H9 (cell line): ENCODE measurements around the gene CHST13. TPM values are rescaled to one million over a fixed set of nuclear protein-coding genes. Genes with fewer than 3 reads are reported as not detected.

ENCODE experiments used
- DNase-seq: peaks from one replicate; pipeline ENCODE4 v3.0.0-alpha.2; 2017
- H2AFZ ChIP-seq: one replicate; pipeline ENCODE4 v1.6.1; 2013; ENCODE audit warnings: mild to moderate bottlenecking, low read length, control low read depth, moderate library complexity
- H2AK5ac ChIP-seq: 2 replicates; pipeline ENCODE4 v1.6.1; 2013; ENCODE audit warnings: low read length, control low read depth, mixed read lengths; ENCODE audit not compliant: insufficient read length
- H2BK120ac ChIP-seq: one replicate; pipeline ENCODE4 v1.6.1; 2013; ENCODE audit warnings: low read depth, mild to moderate bottlenecking, low read length, control low read depth, inconsistent platforms; ENCODE audit not compliant: poor library complexity, severe bottlenecking
- H2BK12ac ChIP-seq: 2 replicates; pipeline ENCODE4 v1.6.1; 2013; ENCODE audit warnings: low read length, control low read depth, mixed read lengths, low read depth; ENCODE audit not compliant: insufficient read length
- H2BK15ac ChIP-seq: 2 replicates; pipeline ENCODE4 v1.6.1; 2013; ENCODE audit warnings: low read depth, low read length, control low read depth
- H2BK20ac ChIP-seq: one replicate; pipeline ENCODE4 v1.6.1; 2013; ENCODE audit warnings: low read depth, mild to moderate bottlenecking, low read length, control low read depth, inconsistent platforms; ENCODE audit not compliant: poor library complexity, severe bottlenecking
- H2BK5ac ChIP-seq: 2 replicates; pipeline ENCODE4 v1.6.1; 2013; ENCODE audit warnings: low read length, control low read depth, mixed read lengths; ENCODE audit not compliant: insufficient read length
- H3K14ac ChIP-seq: 2 replicates; pipeline ENCODE4 v1.6.1; 2013; ENCODE audit warnings: low read length, control low read depth; ENCODE audit not compliant: insufficient read depth
- H3K18ac ChIP-seq: 2 replicates; pipeline ENCODE4 v1.6.1; 2013; ENCODE audit warnings: low read depth, mild to moderate bottlenecking, mixed read lengths, low read length, control low read depth; ENCODE audit not compliant: insufficient read length
- H3K23ac ChIP-seq: 2 replicates; pipeline ENCODE4 v1.6.1; 2013; ENCODE audit warnings: low read length, control low read depth, mixed read lengths, low read depth; ENCODE audit not compliant: insufficient read length
- H3K23me2 ChIP-seq: 2 replicates; pipeline ENCODE4 v1.6.1; 2013; ENCODE audit warnings: low read depth, mild to moderate bottlenecking, mixed read lengths, low read length, control low read depth; ENCODE audit not compliant: insufficient read length, poor library complexity, severe bottlenecking
- H3K27ac ChIP-seq: 2 replicates; pipeline ENCODE4 v1.5.1; 2013; ENCODE audit warnings: low read length, control low read depth, mixed read lengths, low read depth; ENCODE audit not compliant: insufficient read length
- H3K27me3 ChIP-seq: 2 replicates; pipeline ENCODE4 v1.6.1; 2013; ENCODE audit warnings: low read length, control low read depth, inconsistent platforms; ENCODE audit not compliant: insufficient read depth
- H3K4ac ChIP-seq: 2 replicates; pipeline ENCODE4 v1.6.1; 2013; ENCODE audit warnings: low read depth, mild to moderate bottlenecking, control low read depth, inconsistent platforms, low read length, moderate library complexity
- H3K4me1 ChIP-seq: 2 replicates; pipeline ENCODE4 v1.6.1; 2013; ENCODE audit warnings: low read length, control low read depth, inconsistent platforms; ENCODE audit not compliant: insufficient read depth
- H3K4me2 ChIP-seq: 2 replicates; pipeline ENCODE4 v1.6.1; 2013; ENCODE audit warnings: low read length, control low read depth, mixed read lengths; ENCODE audit not compliant: insufficient read length, insufficient read depth
- H3K56ac ChIP-seq: 2 replicates; pipeline ENCODE4 v1.6.1; 2013; ENCODE audit warnings: low read depth, mild to moderate bottlenecking, mixed read lengths, low read length, control low read depth; ENCODE audit not compliant: insufficient read length
- H3K79me1 ChIP-seq: 2 replicates; pipeline ENCODE4 v1.6.1; 2013; ENCODE audit warnings: low read depth, mild to moderate bottlenecking, moderate library complexity, low read length, control low read depth, inconsistent platforms; ENCODE audit not compliant: insufficient read depth, poor library complexity, severe bottlenecking
- H3K79me2 ChIP-seq: 2 replicates; pipeline ENCODE4 v1.6.1; 2013; ENCODE audit warnings: low read length, control low read depth, inconsistent platforms; ENCODE audit not compliant: insufficient read depth
- H3K9ac ChIP-seq: 2 replicates; pipeline ENCODE4 v1.6.1; 2013; ENCODE audit warnings: low read length, control low read depth, mixed read lengths; ENCODE audit not compliant: insufficient read length; ENCODE audit errors: extremely low read depth
- H3K9me3 ChIP-seq: one replicate; pipeline ENCODE4 v1.6.1; 2013; ENCODE audit warnings: low read depth, low read length, inconsistent platforms; ENCODE audit not compliant: control insufficient read depth
- H3T11ph ChIP-seq: one replicate; pipeline ENCODE4 v1.6.1; 2013; ENCODE audit warnings: mild to moderate bottlenecking, low read length, control low read depth, inconsistent platforms
- H4K20me1 ChIP-seq: one replicate; pipeline ENCODE4 v1.6.1; 2013; ENCODE audit not compliant: control insufficient read depth, insufficient read length, insufficient read depth
- H4K5ac ChIP-seq: 2 replicates; pipeline ENCODE4 v1.6.1; 2013; ENCODE audit warnings: low read depth, mild to moderate bottlenecking, mixed read lengths, low read length, control low read depth; ENCODE audit not compliant: insufficient read length
- H4K8ac ChIP-seq: replicated peaks from 2 replicates; pipeline ENCODE4 v1.6.1; 2013; ENCODE audit warnings: low read length, control low read depth, mixed read lengths, low read depth; ENCODE audit not compliant: insufficient read length
- H4K91ac ChIP-seq: 2 replicates; pipeline ENCODE4 v1.6.1; 2013; ENCODE audit warnings: low read depth, mild to moderate bottlenecking, moderate library complexity, mixed read lengths, low read length, control low read depth; ENCODE audit not compliant: insufficient read length
- H3K27ac Mint-ChIP-seq, 3 experiments: 2 replicates in 2 of 3; 3 replicates in 1 of 3; pipeline ENCODE4 v1.8.0; 2020 to 2021; ENCODE audit warnings: mixed read lengths in 3 of 3, mild to moderate bottlenecking in 1 of 3, moderate library complexity in 1 of 3
- H3K27me3 Mint-ChIP-seq: 2 replicates; pipeline ENCODE4 v1.8.0; 2021; ENCODE audit warnings: low read depth, mild to moderate bottlenecking, moderate library complexity, mixed read lengths
- H3K36me3 Mint-ChIP-seq, 3 experiments: 2 replicates in 2 of 3; 3 replicates in 1 of 3; pipeline ENCODE4 v1.8.0; 2020 to 2021; ENCODE audit warnings: low read depth in 3 of 3, mixed read lengths in 3 of 3; ENCODE audit not compliant: insufficient read depth in 1 of 3
- H3K4me1 Mint-ChIP-seq, 2 experiments: 2 replicates each; pipeline ENCODE4 v1.8.0; 2020; ENCODE audit warnings: mixed read lengths in 2 of 2
- H3K4me3 Mint-ChIP-seq, 2 experiments: 2 replicates in 1 of 2; 3 replicates in 1 of 2; pipeline ENCODE4 v1.8.0; 2020 to 2021; ENCODE audit warnings: mild to moderate bottlenecking in 2 of 2, mixed read lengths in 2 of 2, moderate library complexity in 1 of 2
- H3K9me3 Mint-ChIP-seq, 2 experiments: 2 replicates in 1 of 2; 3 replicates in 1 of 2; pipeline ENCODE4 v1.8.0; 2020; ENCODE audit warnings: mild to moderate bottlenecking in 2 of 2, mixed read lengths in 2 of 2, moderate library complexity in 1 of 2
- WGBS: extraction: QIAGEN DNeasy Blood & Tissue Kit; methylation state at CpG from one replicate; pipeline ENCODE4 v1.1.7; 2013; ENCODE audit warnings: missing lambda C conversion rate, low lambda C conversion rate, mixed read lengths; ENCODE audit not compliant: insufficient read length; ENCODE audit errors: extremely low coverage; 5-methylcytosine and 5-hydroxymethylcytosine counted together
- total RNA-seq: library from RNA; stranded (reverse); gene quantifications from 2 replicates; pipeline ENCODE4 v1.2.1, GENCODE V29; 2021
- TF ChIP-seq, protein P1 (sequence below): fragments of 200-600 bp; sonication (generic); conservative IDR thresholded peaks from 3 replicates; pipeline ENCODE4 v1.8.0; 2021; ENCODE audit warnings: antibody characterized with exemption, mild to moderate bottlenecking

CHST13 gene
- total RNA-seq, 1 experiment from 2014 or later: 0.85 TPM

DNA sequence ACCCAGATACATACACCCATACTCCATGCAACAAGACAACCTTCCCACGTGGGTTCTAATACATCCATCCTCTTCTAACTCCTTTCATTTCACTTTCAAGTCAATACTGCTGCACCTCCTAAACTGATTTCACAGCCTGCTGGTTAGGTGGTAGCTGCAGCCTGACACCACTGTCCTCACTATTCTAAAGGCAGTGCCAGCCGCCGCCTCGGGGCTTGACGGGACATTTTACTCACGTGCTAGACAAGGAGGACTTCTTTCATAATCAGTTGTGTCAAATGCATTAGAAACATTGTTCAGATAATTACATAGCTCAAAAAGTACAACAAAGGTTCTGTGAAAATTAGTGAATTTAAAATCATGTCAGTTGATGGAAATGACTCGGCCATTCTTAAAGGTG, 12.7 kb upstream of the CHST13 start:
- no peak overlapping the region for H3K27ac ChIP-seq
- no peaks in the 10 kb centered on the region for H3K4me1 Mint-ChIP-seq
- DNase-seq: no peak
- no peak overlapping the region for H3K9ac ChIP-seq
- TF ChIP-seq, protein P1, sequence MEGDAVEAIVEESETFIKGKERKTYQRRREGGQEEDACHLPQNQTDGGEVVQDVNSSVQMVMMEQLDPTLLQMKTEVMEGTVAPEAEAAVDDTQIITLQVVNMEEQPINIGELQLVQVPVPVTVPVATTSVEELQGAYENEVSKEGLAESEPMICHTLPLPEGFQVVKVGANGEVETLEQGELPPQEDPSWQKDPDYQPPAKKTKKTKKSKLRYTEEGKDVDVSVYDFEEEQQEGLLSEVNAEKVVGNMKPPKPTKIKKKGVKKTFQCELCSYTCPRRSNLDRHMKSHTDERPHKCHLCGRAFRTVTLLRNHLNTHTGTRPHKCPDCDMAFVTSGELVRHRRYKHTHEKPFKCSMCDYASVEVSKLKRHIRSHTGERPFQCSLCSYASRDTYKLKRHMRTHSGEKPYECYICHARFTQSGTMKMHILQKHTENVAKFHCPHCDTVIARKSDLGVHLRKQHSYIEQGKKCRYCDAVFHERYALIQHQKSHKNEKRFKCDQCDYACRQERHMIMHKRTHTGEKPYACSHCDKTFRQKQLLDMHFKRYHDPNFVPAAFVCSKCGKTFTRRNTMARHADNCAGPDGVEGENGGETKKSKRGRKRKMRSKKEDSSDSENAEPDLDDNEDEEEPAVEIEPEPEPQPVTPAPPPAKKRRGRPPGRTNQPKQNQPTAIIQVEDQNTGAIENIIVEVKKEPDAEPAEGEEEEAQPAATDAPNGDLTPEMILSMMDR: no peak
- H2AK5ac ChIP-seq: no peak overlapping the region
- H3K18ac ChIP-seq: no peak overlapping the region
- H2BK120ac ChIP-seq: no peak overlapping the region
- no peaks in the 10 kb centered on the region for H3K79me2 ChIP-seq
- H2BK15ac ChIP-seq: no peak overlapping the region
- H4K91ac ChIP-seq: no peak overlapping the region
- no peak overlapping the region for H3T11ph ChIP-seq
- no peaks in the 10 kb centered on the region for H3K9me3 Mint-ChIP-seq
- H3K36me3 Mint-ChIP-seq: no peaks in the 10 kb centered on the region
- H3K79me1 ChIP-seq: no peaks in the 10 kb centered on the region
- H3K4me3 Mint-ChIP-seq: no peak overlapping the region
- no peaks in the 10 kb centered on the region for H4K20me1 ChIP-seq
- WGBS: no CpG with 5 or more reads among the region's 7 CpGs
- H3K4ac ChIP-seq: no peak overlapping the region
- H3K23me2 ChIP-seq: no peaks in the 10 kb centered on the region
- no peak overlapping the region for H3K4me2 ChIP-seq
- H3K9me3 ChIP-seq: no peaks in the 10 kb centered on the region
- H2AFZ ChIP-seq: no peak overlapping the region
- H3K14ac ChIP-seq: no peak overlapping the region; the same call in 1 of the 2 replicates
- H2BK20ac ChIP-seq: no peak overlapping the region
- no peak overlapping the region for H4K8ac ChIP-seq
- peaks cover 2% of the 10 kb centered on the region; the same call in 1 of the 2 replicates for H3K27me3 Mint-ChIP-seq
- H3K56ac ChIP-seq: no peak overlapping the region
- no peak overlapping the region for H2BK5ac ChIP-seq
- H4K5ac ChIP-seq: no peak overlapping the region
- H3K27me3 ChIP-seq: no peaks in the 10 kb centered on the region
- no peaks in the 10 kb centered on the region for H3K4me1 ChIP-seq
- no peak overlapping the region for H3K27ac Mint-ChIP-seq
- H3K23ac ChIP-seq: no peak overlapping the region
- no peak overlapping the region for H2BK12ac ChIP-seq
